ENCODE results near the gene INPP5A.

DNA sequence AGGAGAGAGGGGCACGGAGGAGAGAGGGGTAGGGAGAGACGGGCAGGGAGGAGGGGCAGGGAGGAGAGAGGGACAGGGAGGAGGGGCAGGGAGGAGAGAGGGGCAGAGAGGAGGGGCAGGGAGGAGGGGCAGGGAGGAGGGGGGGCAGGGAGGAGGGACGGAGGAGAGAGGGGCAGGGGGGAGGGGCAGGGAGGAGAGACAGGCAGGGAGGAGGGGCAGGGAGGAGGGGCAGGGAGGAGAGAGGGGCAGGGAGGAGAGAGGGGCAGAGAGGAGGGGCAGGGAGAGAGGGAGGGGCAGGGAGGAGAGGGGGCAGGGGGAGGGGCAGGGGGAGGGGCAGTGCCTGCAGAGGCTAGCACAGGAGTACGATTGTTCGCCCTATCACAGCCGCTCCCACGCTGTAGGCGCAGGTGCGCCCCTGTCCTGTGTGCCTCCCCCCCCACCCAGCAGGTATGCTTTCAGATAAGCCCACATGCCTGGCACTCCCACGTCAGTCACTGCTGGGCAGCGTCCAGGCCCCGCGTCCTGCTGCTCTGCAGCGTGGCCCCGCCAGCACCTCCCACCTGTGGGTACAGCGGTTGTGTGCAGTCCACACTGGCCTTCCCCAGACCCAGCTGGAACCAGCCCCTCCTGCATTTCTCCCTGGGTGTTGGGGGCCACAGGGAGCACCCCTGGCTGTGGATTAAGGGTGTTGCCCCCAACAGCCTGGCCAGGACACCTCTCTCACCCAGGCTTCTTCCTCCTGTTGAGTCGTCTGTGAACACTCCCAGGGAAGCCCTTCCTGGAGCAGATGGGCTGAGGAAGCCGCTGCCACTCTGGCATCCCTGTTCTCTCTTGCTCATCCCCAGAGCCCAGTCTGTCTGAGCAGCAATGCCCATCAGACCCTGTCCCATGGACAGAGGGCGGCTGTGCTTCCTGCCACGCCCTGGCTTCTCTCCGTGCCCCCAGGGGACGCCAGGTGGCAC lies 237.6 kb downstream of the INPP5A start:
- TF ChIP-seq, protein P1, sequence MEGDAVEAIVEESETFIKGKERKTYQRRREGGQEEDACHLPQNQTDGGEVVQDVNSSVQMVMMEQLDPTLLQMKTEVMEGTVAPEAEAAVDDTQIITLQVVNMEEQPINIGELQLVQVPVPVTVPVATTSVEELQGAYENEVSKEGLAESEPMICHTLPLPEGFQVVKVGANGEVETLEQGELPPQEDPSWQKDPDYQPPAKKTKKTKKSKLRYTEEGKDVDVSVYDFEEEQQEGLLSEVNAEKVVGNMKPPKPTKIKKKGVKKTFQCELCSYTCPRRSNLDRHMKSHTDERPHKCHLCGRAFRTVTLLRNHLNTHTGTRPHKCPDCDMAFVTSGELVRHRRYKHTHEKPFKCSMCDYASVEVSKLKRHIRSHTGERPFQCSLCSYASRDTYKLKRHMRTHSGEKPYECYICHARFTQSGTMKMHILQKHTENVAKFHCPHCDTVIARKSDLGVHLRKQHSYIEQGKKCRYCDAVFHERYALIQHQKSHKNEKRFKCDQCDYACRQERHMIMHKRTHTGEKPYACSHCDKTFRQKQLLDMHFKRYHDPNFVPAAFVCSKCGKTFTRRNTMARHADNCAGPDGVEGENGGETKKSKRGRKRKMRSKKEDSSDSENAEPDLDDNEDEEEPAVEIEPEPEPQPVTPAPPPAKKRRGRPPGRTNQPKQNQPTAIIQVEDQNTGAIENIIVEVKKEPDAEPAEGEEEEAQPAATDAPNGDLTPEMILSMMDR (IDR thresholded peaks at IDR 0.05 in 2 of 3, conservative IDR thresholded peaks at IDR 0.05 in 1 of 3; ENCODE audit: control insufficient read depth in 2 of 3, extremely low read depth in 1 of 3, insufficient read depth in 1 of 3, low read depth in 3 of 3, low read length in 3 of 3): no peak
- no peak for TF ChIP-seq SUZ12 (IDR thresholded peaks at IDR 0.05; ENCODE audit: unreplicated experiment)
- no peak for TF ChIP-seq CEBPB (IDR thresholded peaks at IDR 0.05; ENCODE audit: borderline replicate concordance in 1 of 2, low read depth in 2 of 2, low read length in 2 of 2)
- TF ChIP-seq, protein P2, sequence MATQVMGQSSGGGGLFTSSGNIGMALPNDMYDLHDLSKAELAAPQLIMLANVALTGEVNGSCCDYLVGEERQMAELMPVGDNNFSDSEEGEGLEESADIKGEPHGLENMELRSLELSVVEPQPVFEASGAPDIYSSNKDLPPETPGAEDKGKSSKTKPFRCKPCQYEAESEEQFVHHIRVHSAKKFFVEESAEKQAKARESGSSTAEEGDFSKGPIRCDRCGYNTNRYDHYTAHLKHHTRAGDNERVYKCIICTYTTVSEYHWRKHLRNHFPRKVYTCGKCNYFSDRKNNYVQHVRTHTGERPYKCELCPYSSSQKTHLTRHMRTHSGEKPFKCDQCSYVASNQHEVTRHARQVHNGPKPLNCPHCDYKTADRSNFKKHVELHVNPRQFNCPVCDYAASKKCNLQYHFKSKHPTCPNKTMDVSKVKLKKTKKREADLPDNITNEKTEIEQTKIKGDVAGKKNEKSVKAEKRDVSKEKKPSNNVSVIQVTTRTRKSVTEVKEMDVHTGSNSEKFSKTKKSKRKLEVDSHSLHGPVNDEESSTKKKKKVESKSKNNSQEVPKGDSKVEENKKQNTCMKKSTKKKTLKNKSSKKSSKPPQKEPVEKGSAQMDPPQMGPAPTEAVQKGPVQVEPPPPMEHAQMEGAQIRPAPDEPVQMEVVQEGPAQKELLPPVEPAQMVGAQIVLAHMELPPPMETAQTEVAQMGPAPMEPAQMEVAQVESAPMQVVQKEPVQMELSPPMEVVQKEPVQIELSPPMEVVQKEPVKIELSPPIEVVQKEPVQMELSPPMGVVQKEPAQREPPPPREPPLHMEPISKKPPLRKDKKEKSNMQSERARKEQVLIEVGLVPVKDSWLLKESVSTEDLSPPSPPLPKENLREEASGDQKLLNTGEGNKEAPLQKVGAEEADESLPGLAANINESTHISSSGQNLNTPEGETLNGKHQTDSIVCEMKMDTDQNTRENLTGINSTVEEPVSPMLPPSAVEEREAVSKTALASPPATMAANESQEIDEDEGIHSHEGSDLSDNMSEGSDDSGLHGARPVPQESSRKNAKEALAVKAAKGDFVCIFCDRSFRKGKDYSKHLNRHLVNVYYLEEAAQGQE (IDR thresholded peaks at IDR 0.05; ENCODE audit: low read depth, low read length): no peak
- no peak for TF ChIP-seq MYC (IDR thresholded peaks at IDR 0.05; ENCODE audit: insufficient read depth, insufficient read length, insufficient replicate concordance, low read length, severe bottlenecking)
- no peak for TF ChIP-seq TARDBP (IDR thresholded peaks at IDR 0.05; ENCODE audit: borderline replicate concordance)
- TF ChIP-seq ZNF24 (IDR thresholded peaks at IDR 0.05): no peak
- TF ChIP-seq EP300 (IDR thresholded peaks at IDR 0.05; ENCODE audit: borderline replicate concordance in 1 of 2, control insufficient read depth in 1 of 2, low read depth in 2 of 2, low read length in 2 of 2): no peak
- TF ChIP-seq CHD1 (IDR thresholded peaks at IDR 0.05; ENCODE audit: low read depth, low read length): no peak
- TF ChIP-seq POLR2A (IDR thresholded peaks at IDR 0.05; ENCODE audit: low read depth, low read length): no peak
- no peak for TF ChIP-seq YY1 (IDR thresholded peaks at IDR 0.05; ENCODE audit: low read depth, low read length)
- TF ChIP-seq, protein P3, sequence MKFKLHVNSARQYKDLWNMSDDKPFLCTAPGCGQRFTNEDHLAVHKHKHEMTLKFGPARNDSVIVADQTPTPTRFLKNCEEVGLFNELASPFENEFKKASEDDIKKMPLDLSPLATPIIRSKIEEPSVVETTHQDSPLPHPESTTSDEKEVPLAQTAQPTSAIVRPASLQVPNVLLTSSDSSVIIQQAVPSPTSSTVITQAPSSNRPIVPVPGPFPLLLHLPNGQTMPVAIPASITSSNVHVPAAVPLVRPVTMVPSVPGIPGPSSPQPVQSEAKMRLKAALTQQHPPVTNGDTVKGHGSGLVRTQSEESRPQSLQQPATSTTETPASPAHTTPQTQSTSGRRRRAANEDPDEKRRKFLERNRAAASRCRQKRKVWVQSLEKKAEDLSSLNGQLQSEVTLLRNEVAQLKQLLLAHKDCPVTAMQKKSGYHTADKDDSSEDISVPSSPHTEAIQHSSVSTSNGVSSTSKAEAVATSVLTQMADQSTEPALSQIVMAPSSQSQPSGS (IDR thresholded peaks at IDR 0.05; ENCODE audit: low read length): no peak

Data from GM12878 (cell line).